AML-193 (cell line): ENCODE measurements around the gene PAN2.
"Not testable (repeated sequence)": the region's sequence is repeated elsewhere in the genome, so short reads cannot be mapped to it uniquely, and the experiment has no call there.

Experiments used
- DNase-seq, 2 experiments: peaks; one replicate each; lab custom pipeline; 2025; lab: John Stamatoyannopoulos, UW

Gene PAN2

GRCh38 chr12:56308714-56309113 is 25.1 kb downstream of the PAN2 start:
- DNase-seq, result no peak

GRCh38 chr12:56307221-56307965 is 26.4 kb downstream of the PAN2 start:
- DNase-seq, result no peak

DNA sequence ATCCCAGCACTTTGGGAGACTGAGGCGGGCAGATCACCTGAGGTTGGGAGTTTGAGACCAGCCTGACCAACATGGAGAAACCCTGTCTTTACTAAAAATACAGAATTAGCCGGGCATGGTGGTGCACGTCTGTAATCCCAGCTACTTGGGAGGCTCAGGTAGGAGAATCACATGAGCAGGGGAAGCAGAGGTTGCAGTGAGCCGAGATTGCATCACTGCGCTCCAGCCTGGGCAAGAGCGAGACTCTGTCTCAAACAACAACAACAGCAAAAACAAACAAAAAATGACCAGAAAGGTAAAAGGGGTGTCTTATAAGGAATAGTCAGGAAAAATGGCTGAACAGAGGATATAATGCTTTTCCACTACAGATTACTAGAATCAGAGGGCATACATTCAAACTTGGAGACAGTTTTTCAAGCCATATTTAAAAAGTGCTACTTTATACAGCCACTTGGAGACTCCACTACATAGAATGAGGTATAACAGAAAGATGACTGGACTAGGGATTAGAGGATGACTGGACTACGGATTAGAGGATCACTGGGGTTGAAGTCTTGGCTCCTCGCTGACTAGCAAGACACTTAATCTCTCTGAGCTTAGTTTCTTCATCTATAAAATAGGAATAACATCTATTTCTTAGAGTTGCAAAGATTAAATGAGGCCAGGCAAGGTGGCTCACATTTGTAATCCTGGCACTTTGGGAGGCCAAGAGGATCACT is 28.8 kb downstream of the PAN2 start:
- DNase-seq, result no peak

- no peak for DNase-seq
These were observed 29.5 kb downstream of the PAN2 start for GRCh38 chr12:56304276-56304675.

DNA sequence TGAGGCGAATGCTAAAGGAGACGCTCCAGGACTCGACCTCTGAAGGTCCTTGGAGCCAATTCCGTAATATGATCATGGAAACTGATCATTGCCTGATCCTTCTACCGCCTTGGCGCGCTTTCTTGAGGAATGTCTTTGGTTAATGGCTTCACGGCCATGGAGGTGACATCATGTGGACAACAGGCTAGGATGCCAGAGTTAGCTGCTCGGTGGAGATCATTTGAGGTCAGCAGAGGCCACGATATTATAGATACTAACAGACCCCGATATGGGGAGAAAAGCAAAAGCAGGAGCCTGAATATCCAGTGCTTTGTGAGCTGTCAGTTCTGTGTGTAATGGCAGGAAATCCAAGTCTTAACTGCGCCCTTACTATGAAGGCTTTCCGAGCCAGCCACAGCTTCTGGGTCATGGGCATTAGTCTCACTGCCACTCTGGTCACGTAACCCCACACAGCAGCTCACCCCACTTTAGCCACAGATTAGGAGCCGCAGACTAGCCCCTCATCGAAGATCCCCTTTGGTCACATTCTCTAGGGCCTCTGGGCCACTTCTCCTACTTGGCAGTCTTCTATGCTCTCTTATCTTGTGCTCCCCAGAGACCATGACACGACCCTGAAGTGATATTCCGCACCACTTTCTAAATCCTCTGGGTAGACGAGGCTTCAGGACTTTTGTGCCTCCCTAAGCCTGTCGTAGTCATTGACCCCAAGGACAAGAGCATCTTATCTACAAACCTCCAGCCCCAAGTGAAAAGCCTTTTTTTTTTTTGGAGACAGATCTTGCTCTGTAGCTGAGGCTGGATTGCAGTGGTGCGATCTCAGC is 32.9 kb downstream of the PAN2 start:
- DNase-seq, result no peak

DNA sequence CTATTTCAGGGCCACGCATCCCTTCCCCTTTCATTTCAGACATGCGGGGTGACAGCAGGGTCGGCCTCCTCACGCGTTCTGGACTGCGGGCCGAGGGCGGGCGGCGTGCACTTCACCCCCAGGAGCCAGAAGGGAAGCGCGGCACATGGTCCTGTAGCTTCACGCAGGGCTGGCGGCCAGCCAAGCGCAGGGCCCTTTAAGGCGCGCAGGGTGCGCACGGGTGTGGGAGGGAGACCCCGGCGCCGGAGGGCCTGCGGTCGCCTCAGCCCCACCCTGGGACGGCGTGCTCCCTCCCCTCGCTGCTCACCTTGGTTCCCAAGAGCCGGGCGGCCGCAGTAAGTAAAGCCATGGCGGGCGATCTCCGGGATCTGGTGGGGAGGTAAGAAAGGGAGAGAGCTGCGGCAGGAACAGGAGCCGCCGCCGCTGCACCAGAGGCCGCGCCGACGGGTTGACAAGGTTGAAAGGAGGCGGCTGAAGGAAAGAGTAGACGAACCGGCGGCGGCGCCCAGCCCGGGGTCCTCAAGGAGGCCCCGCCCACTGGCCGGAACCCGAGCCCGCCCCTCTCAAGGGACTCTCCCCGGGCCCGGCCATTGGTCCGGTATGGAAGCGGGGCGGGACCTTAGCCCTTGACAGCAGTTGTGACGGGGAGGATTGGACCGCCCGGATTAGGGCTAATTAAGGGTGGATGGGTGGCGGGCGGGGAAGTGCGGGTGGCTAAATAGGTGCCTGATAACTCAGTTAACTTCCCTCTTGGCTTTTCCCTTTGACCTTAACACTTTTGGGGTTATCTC is 33.8 kb downstream of the PAN2 start, which contains the start of gene CS:
Gene CS (minus strand): TSS at position 478 of the 791 bp plus-strand sequence. CDS start 129 bp downstream, at position 349.
- peak; percentile 97 to 98 for DNase-seq

GRCh38 chr12:56299308-56299852 is 34.4 kb downstream of the PAN2 start:
- peak in 1 of 2 experiments; percentile 16 for DNase-seq

- DNase-seq, result no peak
These were observed 35.0 kb downstream of the PAN2 start for GRCh38 chr12:56298828-56299227.

DNA sequence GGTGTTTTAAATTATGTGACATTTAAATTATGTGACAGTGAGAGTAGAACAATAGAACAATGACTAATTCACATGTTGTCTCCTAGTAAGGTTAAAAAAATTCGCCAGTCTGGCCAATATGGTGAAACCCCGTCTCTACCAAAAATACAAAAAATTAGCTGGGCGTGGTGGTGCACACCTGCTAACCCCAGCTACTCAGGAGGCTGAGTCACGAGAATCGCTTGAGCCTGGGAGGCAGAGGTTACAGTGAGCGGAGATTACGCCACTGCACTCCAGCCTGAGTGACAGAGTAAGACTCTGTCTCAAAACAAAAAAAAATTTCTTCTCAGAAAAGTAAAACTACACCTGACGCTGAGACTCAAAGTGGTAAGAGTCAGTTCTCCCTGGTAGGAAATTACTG is 36.4 kb downstream of the PAN2 start:
- DNase-seq, result no peak

DNA sequence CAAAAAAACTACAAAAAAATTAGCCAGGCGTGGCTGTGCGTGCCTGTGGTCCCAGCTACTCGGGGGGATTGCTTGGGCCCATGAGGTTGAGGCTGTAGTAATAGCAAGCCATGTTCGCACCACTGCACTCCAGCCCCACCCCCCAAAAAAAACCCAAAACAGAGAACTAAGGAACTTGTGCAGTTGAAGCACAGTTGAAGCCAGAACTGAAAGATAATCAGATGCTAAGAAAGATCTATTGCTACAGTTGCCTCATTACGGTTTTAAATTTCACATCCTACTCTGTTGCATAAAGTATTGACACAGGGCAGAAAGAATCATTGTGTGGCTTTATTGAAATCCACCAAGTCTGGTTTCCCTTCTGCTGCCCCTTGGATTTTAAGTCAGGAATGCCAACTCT is 37.5 kb downstream of the PAN2 start:
- no peak for DNase-seq

- DNase-seq, result no peak
These were observed 40.0 kb downstream of the PAN2 start for GRCh38 chr12:56293795-56294194.

- DNase-seq, result peak; percentile 65 to 67
These were observed 45.0 kb downstream of the PAN2 start for GRCh38 chr12:56288705-56289387.

DNA sequence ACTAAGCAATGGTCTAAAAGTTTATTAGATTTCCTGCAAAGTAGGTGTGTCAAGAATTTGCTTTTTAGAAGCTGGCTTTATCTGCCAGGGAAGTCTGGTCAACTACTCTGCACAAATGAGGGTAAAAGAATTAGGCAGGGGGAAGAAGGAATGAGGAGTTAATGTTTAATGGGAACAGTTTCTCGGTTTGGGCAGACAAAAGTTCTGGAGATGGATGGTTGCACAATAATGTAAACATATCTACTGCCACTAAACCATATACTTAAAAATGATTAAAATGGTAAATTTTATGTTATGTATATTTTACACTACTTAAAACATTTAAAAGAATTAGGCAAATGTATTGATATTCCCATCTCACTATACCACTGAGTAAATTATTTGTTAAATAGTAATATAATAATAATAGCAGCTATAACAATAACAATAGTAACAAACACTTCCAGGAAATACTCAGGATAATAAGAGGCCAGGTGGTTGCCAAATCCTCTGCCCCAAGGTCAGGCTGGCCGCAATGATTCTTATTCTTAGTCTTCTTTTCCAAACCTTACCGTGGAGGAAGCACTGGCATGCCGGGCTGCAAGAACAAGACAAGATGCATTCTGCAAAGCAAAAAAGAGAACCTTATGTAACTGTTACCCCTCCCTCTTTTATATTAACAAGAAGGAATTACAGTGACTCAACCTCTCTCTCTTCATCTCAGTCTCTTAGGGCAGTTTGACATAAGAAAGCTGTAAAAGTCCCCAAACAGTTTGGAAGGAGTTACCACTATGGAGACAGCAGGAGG is 47.6 kb downstream of the PAN2 start:
- no peak for DNase-seq

GRCh38 chr12:56284263-56284662 is 49.5 kb downstream of the PAN2 start:
- not testable (repeated sequence) for DNase-seq

GRCh38 chr12:56282579-56282978 is 51.2 kb downstream of the PAN2 start:
- DNase-seq, result no peak

DNA sequence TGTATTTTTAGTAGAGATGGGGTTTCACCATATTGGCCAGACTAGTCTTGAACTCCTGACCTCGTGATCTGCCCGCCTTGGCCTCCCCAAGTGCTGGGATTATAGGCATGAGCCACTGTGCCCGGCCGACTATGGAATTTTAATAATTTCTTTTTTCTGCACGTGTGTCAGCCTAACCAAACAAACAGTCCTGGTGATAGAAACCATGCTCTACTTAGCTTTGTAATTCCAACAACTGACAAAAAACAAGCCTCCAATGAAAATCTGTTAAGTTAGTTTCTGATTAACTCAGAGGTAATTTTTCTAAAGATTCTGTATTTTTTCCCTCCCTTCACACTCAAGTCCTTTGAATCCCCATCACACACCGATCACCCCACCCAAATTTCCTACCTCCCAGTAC is 51.8 kb downstream of the PAN2 start:
- no peak for DNase-seq

DNA sequence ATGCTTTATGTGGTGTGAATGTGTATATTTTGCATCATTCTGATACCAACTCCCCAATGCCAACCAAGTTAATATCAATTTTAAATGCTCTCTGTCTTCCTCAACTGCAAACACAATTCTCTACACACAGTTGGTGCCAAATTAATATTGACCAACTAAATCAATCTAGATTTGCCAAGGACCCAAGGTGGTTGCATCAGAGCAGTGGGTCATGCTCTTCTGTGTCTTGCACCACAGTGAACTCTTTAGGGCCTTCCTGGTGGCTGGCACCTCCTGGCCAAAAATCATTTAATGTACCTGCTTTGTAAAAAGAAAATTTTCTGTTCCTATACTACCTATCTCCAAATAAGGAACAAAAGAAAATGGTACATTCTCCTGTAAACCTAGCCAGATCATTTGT is 53.0 kb downstream of the PAN2 start:
- DNase-seq, result no peak

DNA sequence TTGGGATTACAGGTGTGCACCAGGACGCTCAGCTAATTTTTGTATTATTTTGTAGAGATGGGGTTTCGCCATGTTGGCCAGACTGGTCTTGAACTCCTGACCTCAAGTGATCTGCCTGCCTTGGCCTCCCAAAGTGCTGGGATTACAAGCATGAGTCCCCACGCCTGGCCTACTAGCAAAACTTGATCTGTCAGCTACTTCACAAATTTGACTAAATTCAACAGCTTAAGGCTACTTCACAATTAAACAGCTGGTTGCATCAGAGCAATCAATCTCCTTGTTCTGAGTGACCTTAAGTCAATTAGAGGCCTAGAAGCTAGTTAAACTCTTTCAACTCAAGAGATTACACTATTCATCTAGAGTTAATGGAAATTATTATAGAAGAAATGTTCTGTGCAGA is 54.9 kb downstream of the PAN2 start:
- DNase-seq, result no peak

GRCh38 chr12:56274299-56274698 is 59.5 kb downstream of the PAN2 start:
- DNase-seq, result no peak

DNA sequence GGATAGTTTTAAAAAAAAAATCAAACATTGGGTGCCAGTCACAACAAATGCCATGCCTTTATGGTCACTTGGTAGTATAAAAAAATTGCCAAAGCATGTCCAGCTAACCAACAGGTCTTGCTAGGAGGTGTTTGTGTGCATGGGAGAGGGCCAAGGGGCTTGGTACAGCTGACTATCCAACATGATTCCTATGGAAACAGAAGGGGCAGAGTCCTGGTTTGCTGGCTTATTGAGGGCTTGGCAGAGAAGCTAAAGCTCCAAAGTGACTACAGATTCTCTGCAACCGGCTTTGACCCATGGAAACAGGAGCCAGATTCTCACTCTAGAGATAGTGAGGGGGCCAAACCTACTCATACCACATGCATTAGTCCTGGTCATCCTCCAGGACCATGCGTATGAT is 61.3 kb downstream of the PAN2 start:
- DNase-seq, result not testable (repeated sequence)
